ENCODE results near the gene LRFN4.

DNA sequence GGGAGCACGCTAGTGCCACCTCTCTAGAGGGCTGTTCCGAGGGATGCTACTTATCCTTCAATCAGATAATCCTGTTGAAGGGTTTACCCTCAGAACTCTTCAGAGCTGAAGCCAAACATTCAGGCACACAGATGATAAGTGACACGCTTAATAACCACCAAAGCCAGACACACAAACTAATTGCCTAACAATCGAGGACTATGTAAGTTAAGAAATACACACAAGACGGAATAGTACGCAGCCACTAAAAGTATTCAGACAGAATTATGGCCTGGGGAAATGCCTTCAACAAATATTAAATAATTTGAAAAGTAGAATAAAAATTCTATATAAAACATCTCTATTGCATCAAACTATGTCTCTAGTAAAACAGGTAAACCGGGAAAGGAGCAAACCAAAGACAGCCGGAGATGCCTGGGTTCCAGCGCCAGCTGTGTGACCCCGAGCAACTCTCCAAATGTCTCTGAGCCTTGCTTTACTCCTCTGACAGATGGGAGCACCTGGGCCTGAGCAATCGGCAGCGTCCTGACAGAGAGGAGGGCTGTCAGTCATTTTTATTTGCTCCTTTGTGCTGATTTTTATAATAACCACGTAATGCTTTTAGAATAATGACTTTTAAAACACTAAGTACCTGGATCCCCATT lies 11.3 kb downstream of the LRFN4 start:
- TF ChIP-seq, protein P1, sequence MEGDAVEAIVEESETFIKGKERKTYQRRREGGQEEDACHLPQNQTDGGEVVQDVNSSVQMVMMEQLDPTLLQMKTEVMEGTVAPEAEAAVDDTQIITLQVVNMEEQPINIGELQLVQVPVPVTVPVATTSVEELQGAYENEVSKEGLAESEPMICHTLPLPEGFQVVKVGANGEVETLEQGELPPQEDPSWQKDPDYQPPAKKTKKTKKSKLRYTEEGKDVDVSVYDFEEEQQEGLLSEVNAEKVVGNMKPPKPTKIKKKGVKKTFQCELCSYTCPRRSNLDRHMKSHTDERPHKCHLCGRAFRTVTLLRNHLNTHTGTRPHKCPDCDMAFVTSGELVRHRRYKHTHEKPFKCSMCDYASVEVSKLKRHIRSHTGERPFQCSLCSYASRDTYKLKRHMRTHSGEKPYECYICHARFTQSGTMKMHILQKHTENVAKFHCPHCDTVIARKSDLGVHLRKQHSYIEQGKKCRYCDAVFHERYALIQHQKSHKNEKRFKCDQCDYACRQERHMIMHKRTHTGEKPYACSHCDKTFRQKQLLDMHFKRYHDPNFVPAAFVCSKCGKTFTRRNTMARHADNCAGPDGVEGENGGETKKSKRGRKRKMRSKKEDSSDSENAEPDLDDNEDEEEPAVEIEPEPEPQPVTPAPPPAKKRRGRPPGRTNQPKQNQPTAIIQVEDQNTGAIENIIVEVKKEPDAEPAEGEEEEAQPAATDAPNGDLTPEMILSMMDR (IDR thresholded peaks at IDR 0.05 in 8 of 11, conservative IDR thresholded peaks at IDR 0.05 in 3 of 11) = no peak
- no peak for TF ChIP-seq POLR2A (IDR thresholded peaks at IDR 0.05)

Measured in spleen (tissue), 7 donors.